Stimulated activated CD8-positive, alpha-beta memory T cell treated with anti-CD3 and anti-CD28 coated beads, Interleukin-15, amount 100 ng/mL, for 4 hours (primary cell): ENCODE data around the gene PRMT3.
"Not testable (repeated sequence)": the region's sequence is repeated elsewhere in the genome, so short reads cannot be mapped to it uniquely, and the experiment has no call there.

Experiments
- DNase-seq, 2 donors: peaks; one replicate each; pipeline ENCODE4 v3.0.0-alpha.2; 2020; ENCODE audit warnings: low read depth in 2 of 2

PRMT3 gene

GRCh38 chr11:20374741-20375300 lies 12.7 kb upstream of the PRMT3 start:
- no peak for DNase-seq

- no peak for DNase-seq
Measured at GRCh38 chr11:20376162-20376730, 11.3 kb upstream of the PRMT3 start.

- DNase-seq, result not testable (repeated sequence)
Measured at GRCh38 chr11:20385996-20386395, 1.5 kb upstream of the PRMT3 start.

- DNase-seq, result no peak
Measured at GRCh38 chr11:20388096-20389055, 860 bp downstream of the PRMT3 start.

GRCh38 chr11:20397281-20397680 lies 9.8 kb downstream of the PRMT3 start:
- DNase-seq, result no peak

- no peak for DNase-seq
Measured at GRCh38 chr11:20399498-20399897, 12.0 kb downstream of the PRMT3 start.

GRCh38 chr11:20403059-20403458 lies 15.5 kb downstream of the PRMT3 start:
- no peak for DNase-seq

- DNase-seq, result no peak
Measured at GRCh38 chr11:20406484-20406883, 19.0 kb downstream of the PRMT3 start.

- DNase-seq, result no peak
Measured at GRCh38 chr11:20407344-20407743, 19.8 kb downstream of the PRMT3 start.

GRCh38 chr11:20415432-20415831 lies 27.9 kb downstream of the PRMT3 start:
- DNase-seq, result no peak

- DNase-seq, result no peak
Measured at GRCh38 chr11:20417771-20418170, 30.3 kb downstream of the PRMT3 start.

- no peak for DNase-seq
Measured at GRCh38 chr11:20421946-20422345, 34.4 kb downstream of the PRMT3 start.

GRCh38 chr11:20429216-20429615 lies 41.7 kb downstream of the PRMT3 start:
- DNase-seq, result no peak

GRCh38 chr11:20438637-20439036 lies 51.1 kb downstream of the PRMT3 start:
- DNase-seq, result no peak

- DNase-seq, result no peak
Measured at GRCh38 chr11:20443596-20443995, 56.1 kb downstream of the PRMT3 start.

GRCh38 chr11:20444535-20444934 lies 57.0 kb downstream of the PRMT3 start:
- no peak for DNase-seq

- DNase-seq, result no peak
Measured at GRCh38 chr11:20448834-20449233, 61.3 kb downstream of the PRMT3 start.

GRCh38 chr11:20450829-20451228 lies 63.3 kb downstream of the PRMT3 start:
- no peak for DNase-seq

- no peak for DNase-seq
Measured at GRCh38 chr11:20451568-20451967, 64.1 kb downstream of the PRMT3 start.

- DNase-seq, result no peak
Measured at GRCh38 chr11:20452585-20452984, 65.1 kb downstream of the PRMT3 start.

- no peak for DNase-seq
Measured at GRCh38 chr11:20453657-20454316, 66.3 kb downstream of the PRMT3 start.
